Peyer's patch (tissue), 4 donors: Measurements from ENCODE around the gene TMEM204. TPM values are rescaled to one million over a fixed set of nuclear protein-coding genes. Genes with fewer than 3 reads are reported as not detected.

Experiments used
- DNase-seq, 3 donors: peaks; one replicate each; pipeline ENCODE4 v3.0.0-alpha.2; 2017 to 2019
- H3K27ac ChIP-seq, 4 donors: fragments of 200-600 bp; sonication (generic); one replicate each; pipeline ENCODE4 v1.5.1; 2016 to 2019
- H3K27me3 ChIP-seq, 2 donors: fragments of 200-600 bp; sonication (generic); one replicate each; pipeline ENCODE4 v1.5.1; 2019
- H3K36me3 ChIP-seq, 3 donors: fragments of 200-600 bp; sonication (generic); one replicate each; pipeline ENCODE4 v1.5.1; 2016 to 2019
- H3K4me1 ChIP-seq, 4 donors: fragments of 200-600 bp; sonication (generic); one replicate each; pipeline ENCODE4 v1.5.1; 2016 to 2019
- H3K4me3 ChIP-seq, 4 donors: fragments of 200-600 bp; sonication (generic); 1 replicate in 3 of 4; 2 replicates in 1 of 4; pipeline ENCODE4 v1.5.1; 2016 to 2019; ENCODE audit warnings: mild to moderate bottlenecking in 1 of 4
- H3K9me3 ChIP-seq, 4 donors: fragments of 200-600 bp; sonication (generic); one replicate each; pipeline ENCODE4 v1.5.1; 2016 to 2019; ENCODE audit warnings: mild to moderate bottlenecking in 1 of 4
- POLR2A ChIP-seq, 2 donors: fragments of 450-650 bp; IDR thresholded peaks; one replicate each; pipeline ENCODE4 v1.5.1; 2017; ENCODE audit warnings: antibody characterized with exemption in 2 of 2, mild to moderate bottlenecking in 2 of 2, moderate library complexity in 2 of 2
- total RNA-seq, 4 donors: library from RNA; depleted of rRNA; stranded (reverse); fragments of >200 nt; gene quantifications; one replicate each; pipeline ENCODE4 v1.1.0, GENCODE V29; 2016
- TF ChIP-seq, protein P1 (sequence below), 6 experiments: fragments of 450-650 bp in 4 of 6; fragments of 200-600 bp in 2 of 6; sonication (generic) in 1 of 6; IDR thresholded peaks; one replicate each; pipeline ENCODE4 v1.5.1; 2017 to 2019; ENCODE audit warnings: antibody characterized with exemption in 6 of 6, mild to moderate bottlenecking in 3 of 6, moderate library complexity in 1 of 6

TMEM204 gene
- total RNA-seq, 4 donors from 2014 or later: 7.4 to 42.1 (median 11.6) TPM

GRCh38 chr16:1541293-1542165 lies 8.1 kb downstream of the TMEM204 start:
- H3K4me1 ChIP-seq: peaks cover 3 to 63% (median 20%) of the 10 kb centered on the region in 4 donors
- H3K27me3 ChIP-seq: no peaks in the 10 kb centered on the region
- TF ChIP-seq POLR2A (IDR thresholded peaks at IDR 0.05): no peak
- TF ChIP-seq, protein P1, sequence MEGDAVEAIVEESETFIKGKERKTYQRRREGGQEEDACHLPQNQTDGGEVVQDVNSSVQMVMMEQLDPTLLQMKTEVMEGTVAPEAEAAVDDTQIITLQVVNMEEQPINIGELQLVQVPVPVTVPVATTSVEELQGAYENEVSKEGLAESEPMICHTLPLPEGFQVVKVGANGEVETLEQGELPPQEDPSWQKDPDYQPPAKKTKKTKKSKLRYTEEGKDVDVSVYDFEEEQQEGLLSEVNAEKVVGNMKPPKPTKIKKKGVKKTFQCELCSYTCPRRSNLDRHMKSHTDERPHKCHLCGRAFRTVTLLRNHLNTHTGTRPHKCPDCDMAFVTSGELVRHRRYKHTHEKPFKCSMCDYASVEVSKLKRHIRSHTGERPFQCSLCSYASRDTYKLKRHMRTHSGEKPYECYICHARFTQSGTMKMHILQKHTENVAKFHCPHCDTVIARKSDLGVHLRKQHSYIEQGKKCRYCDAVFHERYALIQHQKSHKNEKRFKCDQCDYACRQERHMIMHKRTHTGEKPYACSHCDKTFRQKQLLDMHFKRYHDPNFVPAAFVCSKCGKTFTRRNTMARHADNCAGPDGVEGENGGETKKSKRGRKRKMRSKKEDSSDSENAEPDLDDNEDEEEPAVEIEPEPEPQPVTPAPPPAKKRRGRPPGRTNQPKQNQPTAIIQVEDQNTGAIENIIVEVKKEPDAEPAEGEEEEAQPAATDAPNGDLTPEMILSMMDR (IDR thresholded peaks at IDR 0.05): no peak
- no peak overlapping the region for H3K4me3 ChIP-seq
- no peaks in the 10 kb centered on the region for H3K9me3 ChIP-seq
- peaks cover 0 to 41% (median 0%) of the 10 kb centered on the region in 3 donors for H3K36me3 ChIP-seq
- no peak for DNase-seq
- peak overlapping the region in 2 of 4 donors; percentile 5 to 84 for H3K27ac ChIP-seq

GRCh38 chr16:1542166-1542500 lies 8.7 kb downstream of the TMEM204 start:
- Histone ChIP-seq H3K27ac (peak overlapping the region in 2 of 4 donors; percentile 61 to 84), H3K36me3 (peaks cover 0 to 35% (median 0%) of the 10 kb centered on the region in 3 donors), H3K9me3 (no peaks in the 10 kb centered on the region), H3K4me3 (no peak overlapping the region), H3K27me3 (no peaks in the 10 kb centered on the region), H3K4me1 (peaks cover 3 to 62% (median 20%) of the 10 kb centered on the region in 4 donors)
- DNase-seq: no peak
- TF ChIP-seq, protein P1 (IDR thresholded peaks at IDR 0.05): no peak
- no peak for TF ChIP-seq POLR2A (IDR thresholded peaks at IDR 0.05)

GRCh38 chr16:1542533-1542932 lies 9.1 kb downstream of the TMEM204 start:
- H3K27ac ChIP-seq: peak overlapping the region; percentile 2 to 84 (median 67)
- DNase-seq: no peak
- no peak overlapping the region for H3K4me3 ChIP-seq
- H3K4me1 ChIP-seq: peaks cover 3 to 62% (median 18%) of the 10 kb centered on the region in 4 donors
- no peak for TF ChIP-seq POLR2A (IDR thresholded peaks at IDR 0.05)
- TF ChIP-seq, protein P1 (IDR thresholded peaks at IDR 0.05): no peak
- no peaks in the 10 kb centered on the region for H3K9me3 ChIP-seq
- H3K27me3 ChIP-seq: no peaks in the 10 kb centered on the region
- peaks cover 0 to 31% (median 0%) of the 10 kb centered on the region in 3 donors for H3K36me3 ChIP-seq

- TF ChIP-seq POLR2A (IDR thresholded peaks at IDR 0.05): no peak
- TF ChIP-seq, protein P1 (IDR thresholded peaks at IDR 0.05): no peak
- Histone ChIP-seq H3K36me3 (peaks cover 0 to 23% (median 0%) of the 10 kb centered on the region in 3 donors), H3K27ac (peak overlapping the region; percentile 2 to 84 (median 67)), H3K9me3 (no peaks in the 10 kb centered on the region), H3K4me3 (peak overlapping the region in 1 of 4 donors; percentile 6), H3K4me1 (peaks cover 3 to 54% (median 14%) of the 10 kb centered on the region in 4 donors), H3K27me3 (no peaks in the 10 kb centered on the region)
- peak in 2 of 3 donors; percentile 74 to 76 for DNase-seq
These were observed 9.8 kb downstream of the TMEM204 start for GRCh38 chr16:1543085-1543896.
